HepG2 (cell line): Measurements from ENCODE around the gene ABCD2.
"Not testable (repeated sequence)": the region's sequence is repeated elsewhere in the genome, so short reads cannot be mapped to it uniquely, and the experiment has no call there.

Experiments
- HMG20B ChIP-seq: conservative IDR thresholded peaks from 2 replicates; pipeline ENCODE4 v1.6.1; 2016; ENCODE audit warnings: missing genetic modification reagents, missing compliant biosample characterization
- SNRNP70 ChIP-seq: fragments of 200-400 bp; formaldehyde crosslinking; IDR thresholded peaks from 2 replicates; pipeline ENCODE4 v1.6.1; 2017; ENCODE audit warnings: mild to moderate bottlenecking, low read depth, low read length, moderate library complexity
- ZNF740 ChIP-seq: sonication (generic); formaldehyde crosslinking; IDR thresholded peaks from 2 replicates; pipeline ENCODE4 v1.4.0; 2020; ENCODE audit warnings: missing genetic modification reagents

DNA sequence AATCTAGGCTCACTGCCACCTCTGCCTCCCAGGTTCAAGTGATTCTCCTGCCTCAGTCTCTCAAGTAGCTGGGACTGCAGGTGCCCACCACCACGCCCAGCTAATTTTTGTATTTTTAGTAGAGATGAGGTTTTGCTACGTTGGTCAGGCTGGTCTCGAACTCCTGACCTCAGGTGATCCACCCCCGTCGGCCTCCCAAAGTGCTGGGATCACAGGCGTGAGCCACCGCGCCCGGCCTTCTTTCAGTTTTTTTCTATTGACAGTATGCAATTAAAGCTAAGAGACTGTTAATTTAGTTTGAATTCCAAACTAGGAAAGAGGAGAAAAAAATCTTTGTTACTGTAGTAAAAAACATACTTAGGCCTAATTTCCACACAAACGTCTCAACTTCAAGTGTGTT is 3.6 kb upstream of the ABCD2 start:
- not testable (repeated sequence) for TF ChIP-seq HMG20B; ZNF740 (CRISPR knock-in tag); SNRNP70
